HFFc6 (cell line): ENCODE results near the gene SIRPA. TPM values are rescaled to one million over a fixed set of nuclear protein-coding genes. Genes with fewer than 3 reads are reported as not detected.

Experiments
- DNase-seq: peaks from one replicate; pipeline ENCODE4 v3.0.0-alpha.2; 2018
- H3K27ac Mint-ChIP-seq: 2 replicates; pipeline ENCODE4 v1.8.0; 2020; ENCODE audit warnings: mild to moderate bottlenecking, mixed read lengths
- H3K27me3 Mint-ChIP-seq: 2 replicates; pipeline ENCODE4 v1.8.0; 2021; ENCODE audit warnings: mild to moderate bottlenecking, moderate library complexity, mixed read lengths; ENCODE audit not compliant: insufficient read depth
- H3K36me3 Mint-ChIP-seq: 2 replicates; pipeline ENCODE4 v1.8.0; 2021; ENCODE audit warnings: low read depth, mixed read lengths
- H3K4me1 Mint-ChIP-seq: 2 replicates; pipeline ENCODE4 v1.8.0; 2020; ENCODE audit warnings: low read depth, mixed read lengths
- H3K4me3 Mint-ChIP-seq: 2 replicates; pipeline ENCODE4 v1.8.0; 2020; ENCODE audit warnings: mild to moderate bottlenecking, moderate library complexity, mixed read lengths
- H3K9me3 Mint-ChIP-seq: 2 replicates; pipeline ENCODE4 v1.8.0; 2020; ENCODE audit warnings: mild to moderate bottlenecking, mixed read lengths
- CTCF ChIP-seq: fragments of 200-600 bp; sonication (generic); IDR thresholded peaks from 2 replicates; pipeline ENCODE4 v1.5.0; 2021; ENCODE audit warnings: antibody characterized with exemption, mild to moderate bottlenecking
- long read RNA-seq: library from polyadenylated mRNA; unstranded; transcript quantifications from one replicate; pipeline ENCODE4 v2.0.0, GENCODE V29; 2019
- total RNA-seq, 6 experiments: library from RNA; stranded (reverse); fragmentation: NEBNext Ultra II Directional; extraction: Animal tissue kit (Norgen Biotek cat#: 25700); gene quantifications; 2 replicates in 1 of 6; 3 replicates in 5 of 6; pipeline ENCODE4 v1.2.3, GENCODE V29; 2021

Gene SIRPA
- total RNA-seq = 10 to 100 TPM; 44.0 to 66.2 (median 47.5) TPM
- long read RNA-seq, full-length matches to known transcripts = 12 of 29 reads
- long read RNA-seq, partial matches to known transcripts = 14 of 29 reads
- long read RNA-seq, other reads (novel, unspliced or antisense) = 3 of 29 reads

GRCh38 chr20:1894951-1895673 is at the start of gene SIRPA:
Gene SIRPA (plus strand): TSS chr20:1895407. CDS start chr20:1895448, 41 bp downstream.
- H3K36me3 Mint-ChIP-seq = no peaks in the 10 kb centered on the region
- TF ChIP-seq CTCF = no peak
- DNase-seq = peak; percentile 49
- H3K4me1 Mint-ChIP-seq = peaks cover 33% of the 10 kb centered on the region
- peak within 1 kb of the TSS; percentile 55 for H3K27ac Mint-ChIP-seq
- H3K4me3 Mint-ChIP-seq = peak within 1 kb of the TSS; percentile 94
- H3K9me3 Mint-ChIP-seq = no peaks in the 10 kb centered on the region
- H3K27me3 Mint-ChIP-seq = no peaks in the 10 kb centered on the region

DNA sequence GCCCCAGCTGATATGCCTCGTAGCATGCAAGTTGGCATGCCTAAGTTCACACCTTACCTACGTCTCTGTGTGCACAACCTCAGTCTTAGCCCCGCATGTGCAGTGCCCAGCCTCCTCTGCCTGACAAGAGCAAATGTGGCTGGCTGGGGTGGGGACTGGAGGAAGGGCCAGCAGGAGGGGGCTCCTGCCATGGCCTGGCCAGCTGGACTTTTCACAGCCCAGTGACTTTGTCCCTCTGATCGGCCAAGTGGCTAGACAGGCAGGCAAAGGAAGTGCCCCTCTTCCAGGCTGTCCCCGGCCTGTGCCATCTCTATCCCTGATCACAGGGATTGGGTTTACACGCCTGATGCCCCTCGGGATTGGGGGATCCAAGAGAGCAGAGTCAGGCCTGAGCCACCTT is 49.5 kb upstream of the SIRPA start:
- peaks cover 30% of the 10 kb centered on the region for H3K27me3 Mint-ChIP-seq
- no peak overlapping the region for H3K4me3 Mint-ChIP-seq
- DNase-seq = no peak
- peaks cover 17% of the 10 kb centered on the region for H3K4me1 Mint-ChIP-seq
- H3K9me3 Mint-ChIP-seq = no peaks in the 10 kb centered on the region
- no peak for TF ChIP-seq CTCF
- H3K27ac Mint-ChIP-seq = no peak overlapping the region
- 0 out of 2 replicates have a peak, but pooled peaks cover 4% of the 10 kb centered on the region for H3K36me3 Mint-ChIP-seq

- Mint-ChIP-seq H3K27ac (no peak overlapping the region), H3K9me3 (no peaks in the 10 kb centered on the region), H3K4me1 (peaks cover 14% of the 10 kb centered on the region; the same call in 1 of the 2 replicates), H3K27me3 (peaks cover 30% of the 10 kb centered on the region), H3K4me3 (no peak overlapping the region), H3K36me3 (0 out of 2 replicates have a peak, but pooled peaks cover 4% of the 10 kb centered on the region)
- no peak for TF ChIP-seq CTCF
- DNase-seq = no peak
These were observed 48.9 kb upstream of the SIRPA start for GRCh38 chr20:1846341-1846740.

GRCh38 chr20:1846876-1847275 is 48.3 kb upstream of the SIRPA start:
- H3K4me1 Mint-ChIP-seq = peaks cover 8% of the 10 kb centered on the region; the same call in 1 of the 2 replicates
- peaks cover 30% of the 10 kb centered on the region for H3K27me3 Mint-ChIP-seq
- no peak overlapping the region for H3K4me3 Mint-ChIP-seq
- no peak for DNase-seq
- no peak for TF ChIP-seq CTCF
- no peaks in the 10 kb centered on the region for H3K9me3 Mint-ChIP-seq
- H3K27ac Mint-ChIP-seq = no peak overlapping the region
- H3K36me3 Mint-ChIP-seq = 0 out of 2 replicates have a peak, but pooled peaks cover 4% of the 10 kb centered on the region

DNA sequence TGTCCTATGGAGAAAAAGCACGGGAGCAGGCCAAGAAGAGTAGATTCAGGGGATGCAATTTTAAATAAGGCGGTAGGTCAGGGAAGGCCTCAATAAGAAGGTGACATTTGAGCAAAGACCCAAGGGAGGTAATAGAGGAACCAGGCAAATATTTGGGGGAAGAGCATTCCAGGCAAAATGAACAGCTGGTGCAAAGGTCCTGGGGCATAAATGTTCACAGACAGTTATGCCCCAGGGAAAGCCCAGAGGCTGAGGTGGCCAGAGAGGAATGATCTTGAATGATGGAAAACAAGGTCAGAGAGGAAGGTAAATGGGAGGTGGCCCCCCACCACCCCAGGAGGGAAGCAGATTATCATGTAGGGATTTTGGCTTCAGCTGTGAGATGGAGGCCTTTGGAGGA is 47.4 kb upstream of the SIRPA start:
- Mint-ChIP-seq H3K4me1 (peaks cover 7% of the 10 kb centered on the region; the same call in 1 of the 2 replicates), H3K4me3 (no peak overlapping the region), H3K9me3 (no peaks in the 10 kb centered on the region), H3K27ac (no peak overlapping the region), H3K36me3 (0 out of 2 replicates have a peak, but pooled peaks cover 4% of the 10 kb centered on the region), H3K27me3 (peaks cover 32% of the 10 kb centered on the region)
- DNase-seq = no peak
- TF ChIP-seq CTCF = no peak
